OCI-LY1 (cell line): Measurements from ENCODE around the gene PPP4R1.

Experiments used
- H2AFZ ChIP-seq: fragments of 200-600 bp; sonication (generic), shearing (Covaris generic); 2 replicates; pipeline ENCODE4 v1.6.0; 2014; ENCODE audit warnings: antibody characterized with exemption, mild to moderate bottlenecking, low read length
- H3F3A ChIP-seq: fragments of 200-600 bp; sonication (generic), shearing (Covaris generic); 2 replicates; pipeline ENCODE4 v1.6.0; 2014; ENCODE audit warnings: mild to moderate bottlenecking, antibody characterized with exemption, low read length, moderate library complexity; ENCODE audit not compliant: insufficient read depth
- H3K27ac ChIP-seq: fragments of 200-600 bp; sonication (generic); 2 replicates; pipeline ENCODE4 v1.5.1; 2014; ENCODE audit warnings: low read length, mixed run types, mild to moderate bottlenecking, low read depth; ENCODE audit not compliant: poor library complexity, severe bottlenecking
- H3K27me3 ChIP-seq: fragments of 200-600 bp; sonication (generic); 2 replicates; pipeline ENCODE4 v1.6.0; 2014; ENCODE audit warnings: antibody characterized with exemption, mild to moderate bottlenecking, low read length, moderate library complexity; ENCODE audit not compliant: insufficient read depth
- H3K36me3 ChIP-seq: fragments of 200-600 bp; sonication (generic); 2 replicates; pipeline ENCODE4 v1.6.1; 2014; ENCODE audit warnings: mild to moderate bottlenecking, antibody characterized with exemption, low read length, moderate library complexity, mixed read lengths; ENCODE audit not compliant: insufficient read depth
- H3K4me1 ChIP-seq: fragments of 200-600 bp; sonication (generic); 2 replicates; pipeline ENCODE4 v1.5.1; 2014; ENCODE audit warnings: mild to moderate bottlenecking, low read length, moderate library complexity; ENCODE audit not compliant: insufficient read depth, severe bottlenecking
- H3K4me2 ChIP-seq: fragments of 200-600 bp; sonication (generic), shearing (Covaris generic); 2 replicates; pipeline ENCODE4 v1.6.1; 2014; ENCODE audit warnings: low read length
- H3K4me3 ChIP-seq: fragments of 200-600 bp; sonication (generic); 2 replicates; pipeline ENCODE4 v1.5.1; 2014; ENCODE audit warnings: low read length, low read depth, mild to moderate bottlenecking, mixed read lengths; ENCODE audit not compliant: poor library complexity, severe bottlenecking
- H3K79me2 ChIP-seq: fragments of 200-600 bp; shearing (Covaris generic); 2 replicates; pipeline ENCODE4 v1.6.1; 2016; ENCODE audit warnings: mixed run types, low read length, mixed read lengths; ENCODE audit not compliant: insufficient read depth
- H3K9ac ChIP-seq: fragments of 200-600 bp; sonication (generic), shearing (Covaris generic); 2 replicates; pipeline ENCODE4 v1.6.1; 2014; ENCODE audit warnings: mild to moderate bottlenecking, low read length, mixed read lengths
- H3K9me2 ChIP-seq: fragments of 200-600 bp; sonication (generic), shearing (Covaris generic); 2 replicates; pipeline ENCODE4 v1.6.1; 2014; ENCODE audit warnings: low read depth, mild to moderate bottlenecking, low read length, mixed read lengths
- H3K9me3 ChIP-seq: fragments of 200-600 bp; shearing (Covaris generic); 2 replicates; pipeline ENCODE4 v1.6.1; 2014; ENCODE audit warnings: low read length, mixed read lengths
- H4K20me1 ChIP-seq: fragments of 200-600 bp; sonication (generic), shearing (Covaris generic); 2 replicates; pipeline ENCODE4 v1.6.0; 2016; ENCODE audit warnings: mild to moderate bottlenecking, low read length; ENCODE audit not compliant: insufficient read depth
- CTCF ChIP-seq: fragments of 200-600 bp; sonication (generic), shearing (Covaris generic); IDR thresholded peaks from 2 replicates; pipeline ENCODE4 v1.5.1; 2017; ENCODE audit warnings: mild to moderate bottlenecking, antibody characterized with exemption, low read length, moderate library complexity, mixed read lengths
- EZH2 ChIP-seq: fragments of 200-600 bp; sonication (generic), shearing (Covaris generic); IDR thresholded peaks from 2 replicates; pipeline ENCODE4 v1.8.0; 2017; ENCODE audit warnings: borderline replicate concordance, mixed run types, mild to moderate bottlenecking, antibody characterized with exemption, low read length, moderate library complexity, mixed read lengths

The PPP4R1 gene

GRCh38 chr18:9569178-9569577 lies 45.2 kb downstream of the PPP4R1 start:
- H3K36me3 ChIP-seq, result peaks cover 18% of the 10 kb centered on the region; the same call in 1 of the 2 replicates
- no peak overlapping the region for H3K4me2 ChIP-seq
- no peaks in the 10 kb centered on the region for H4K20me1 ChIP-seq
- H3K27ac ChIP-seq, result no peak overlapping the region
- H3K9me2 ChIP-seq, result no peaks in the 10 kb centered on the region
- H3K27me3 ChIP-seq, result no peaks in the 10 kb centered on the region
- H3K79me2 ChIP-seq, result no peaks in the 10 kb centered on the region
- no peak overlapping the region for H3K4me3 ChIP-seq
- no peak overlapping the region for H3K9ac ChIP-seq
- H3K9me3 ChIP-seq, result no peaks in the 10 kb centered on the region
- no peaks in the 10 kb centered on the region for H3F3A ChIP-seq
- H2AFZ ChIP-seq, result no peak overlapping the region
- H3K4me1 ChIP-seq, result no peaks in the 10 kb centered on the region
- TF ChIP-seq CTCF (no peak), EZH2 (no peak)

GRCh38 chr18:9568186-9568585 lies 46.2 kb downstream of the PPP4R1 start:
- Histone ChIP-seq H3K27me3 (no peaks in the 10 kb centered on the region), H3K9me2 (no peaks in the 10 kb centered on the region), H2AFZ (no peak overlapping the region), H3K4me3 (no peak overlapping the region), H3K4me2 (no peak overlapping the region), H3F3A (no peaks in the 10 kb centered on the region), H3K79me2 (no peaks in the 10 kb centered on the region), H3K4me1 (no peaks in the 10 kb centered on the region), H3K9me3 (no peaks in the 10 kb centered on the region), H4K20me1 (no peaks in the 10 kb centered on the region), H3K27ac (no peak overlapping the region), H3K9ac (no peak overlapping the region), H3K36me3 (peaks cover 21% of the 10 kb centered on the region; the same call in 1 of the 2 replicates)
- no peak for TF ChIP-seq EZH2
- TF ChIP-seq CTCF, result no peak

GRCh38 chr18:9565407-9565806 lies 49.0 kb downstream of the PPP4R1 start:
- Histone ChIP-seq H3K27ac (no peak overlapping the region), H2AFZ (no peak overlapping the region), H3K9ac (no peak overlapping the region), H3K36me3 (peaks cover 32% of the 10 kb centered on the region), H3K4me1 (no peaks in the 10 kb centered on the region), H3K27me3 (no peaks in the 10 kb centered on the region), H4K20me1 (no peaks in the 10 kb centered on the region), H3K9me2 (no peaks in the 10 kb centered on the region), H3K4me3 (no peak overlapping the region), H3K9me3 (no peaks in the 10 kb centered on the region), H3F3A (no peaks in the 10 kb centered on the region), H3K4me2 (no peak overlapping the region), H3K79me2 (no peaks in the 10 kb centered on the region)
- TF ChIP-seq EZH2 (no peak), CTCF (no peak)
